ENCODE data around the gene GRN. TPM values are rescaled to one million over a fixed set of nuclear protein-coding genes. Genes with fewer than 3 reads are reported as not detected.
"Not testable (repeated sequence)": the region's sequence is repeated elsewhere in the genome, so short reads cannot be mapped to it uniquely, and the experiment has no call there.

GRN gene
- total RNA-seq, 1 donor from 2014 or later: 111 TPM

GRCh38 chr17:44378171-44378705, 33.1 kb downstream of the GRN start:
- ATAC-seq: no peak
- DNase-seq (ENCODE audit: low spot score): no peak

- ATAC-seq (no peak), DNase-seq (ENCODE audit: low spot score) (no peak)
Measured at GRCh38 chr17:44379887-44380286, 34.8 kb downstream of the GRN start.

GRCh38 chr17:44380767-44381166, 35.7 kb downstream of the GRN start:
- DNase-seq (ENCODE audit: low spot score): no peak
- ATAC-seq: no peak

GRCh38 chr17:44381810-44382305, 36.8 kb downstream of the GRN start:
- DNase-seq (ENCODE audit: low spot score): no peak
- ATAC-seq: no peak

- no peak for DNase-seq (ENCODE audit: low spot score)
Measured at GRCh38 chr17:44382917-44383316, 37.8 kb downstream of the GRN start.

GRCh38 chr17:44383363-44383762, 38.3 kb downstream of the GRN start:
- ATAC-seq: no peak

More at GRCh38 chr17:44382917-44383316, 37.8 kb downstream of the GRN start:
- ATAC-seq: no peak

GRCh38 chr17:44383861-44384260, 38.8 kb downstream of the GRN start:
- ATAC-seq (no peak), DNase-seq (ENCODE audit: low spot score) (no peak)

More at GRCh38 chr17:44383363-44383762, 38.3 kb downstream of the GRN start:
- no peak for DNase-seq (ENCODE audit: low spot score)

- ATAC-seq: no peak
- DNase-seq (ENCODE audit: low spot score): no peak
Measured at GRCh38 chr17:44384281-44384822, 39.2 kb downstream of the GRN start.

- DNase-seq (ENCODE audit: low spot score) (no peak), ATAC-seq (peak; percentile 21)
Measured at GRCh38 chr17:44384823-44385286, 39.8 kb downstream of the GRN start.

GRCh38 chr17:44385287-44386181, 40.4 kb downstream of the GRN start:
- ATAC-seq: peak; percentile 91
- DNase-seq (ENCODE audit: low spot score): peak; percentile 70

GRCh38 chr17:44386182-44386525, 41.1 kb downstream of the GRN start:
- DNase-seq (ENCODE audit: low spot score) (no peak), ATAC-seq (no peak)

- ATAC-seq (no peak), DNase-seq (ENCODE audit: low spot score) (no peak)
Measured at GRCh38 chr17:44387804-44388203, 42.7 kb downstream of the GRN start.

- DNase-seq (ENCODE audit: low spot score) (no peak), ATAC-seq (no peak)
Measured at GRCh38 chr17:44389281-44389680, 44.2 kb downstream of the GRN start, which contains the start of gene ITGA2B. Gene ITGA2B, minus strand, starts transcription at chr17:44389649. Its CDS starts 176 bp downstream, at chr17:44389473.

GRCh38 chr17:44389723-44390202, 44.7 kb downstream of the GRN start:
- no peak for DNase-seq (ENCODE audit: low spot score)
- ATAC-seq: no peak

- DNase-seq (ENCODE audit: low spot score): no peak
- no peak for ATAC-seq
Measured at GRCh38 chr17:44390250-44390870, 45.3 kb downstream of the GRN start.

- ATAC-seq: not testable (repeated sequence)
Measured at GRCh38 chr17:44394112-44394511, 49.0 kb downstream of the GRN start.

GRCh38 chr17:44394833-44395232, 49.7 kb downstream of the GRN start:
- DNase-seq (ENCODE audit: low spot score) (no peak), ATAC-seq (no peak)

More at GRCh38 chr17:44394112-44394511, 49.0 kb downstream of the GRN start:
- not testable (repeated sequence) for DNase-seq (ENCODE audit: low spot score)

- ATAC-seq: no peak
Measured at GRCh38 chr17:44396946-44397345, 51.8 kb downstream of the GRN start.

GRCh38 chr17:44397479-44398440, 52.7 kb downstream of the GRN start:
- no peak for ATAC-seq

More at GRCh38 chr17:44396946-44397345, 51.8 kb downstream of the GRN start:
- DNase-seq (ENCODE audit: low spot score): no peak

More at GRCh38 chr17:44397479-44398440, 52.7 kb downstream of the GRN start:
- DNase-seq (ENCODE audit: low spot score): no peak

Measured in left lobe of liver (tissue), 2 donors.